Activated naive CD4-positive, alpha-beta T cell treated with anti-CD3 and anti-CD28 coated beads, Interleukin-2, amount 50 U/mL, for 24 hours (primary cell): ENCODE data around the gene ARAF.
A peak's percentile ranks its signal among the peaks of the same experiment; 100 is the strongest.
"Not testable (repeated sequence)": the region's sequence is repeated elsewhere in the genome, so short reads cannot be mapped to it uniquely, and the experiment has no call there.

Experiments used
- H3K27ac Mint-ChIP-seq: one replicate; pipeline ENCODE4 v1.8.0; 2021; ENCODE audit warnings: mild to moderate bottlenecking, mixed read lengths
- H3K27me3 Mint-ChIP-seq: one replicate; pipeline ENCODE4 v1.8.0; 2021; ENCODE audit warnings: mixed read lengths
- H3K36me3 Mint-ChIP-seq: one replicate; pipeline ENCODE4 v1.8.0; 2021; ENCODE audit warnings: mixed read lengths
- H3K4me1 Mint-ChIP-seq: one replicate; pipeline ENCODE4 v1.8.0; 2021; ENCODE audit warnings: mixed read lengths
- H3K4me3 Mint-ChIP-seq: one replicate; pipeline ENCODE4 v1.8.0; 2021; ENCODE audit warnings: mild to moderate bottlenecking, mixed read lengths
- H3K9me3 Mint-ChIP-seq: one replicate; pipeline ENCODE4 v1.8.0; 2021; ENCODE audit warnings: mixed read lengths

ARAF gene

GRCh38 chrX:47590984-47591383 lies 30.0 kb downstream of the ARAF start:
- Mint-ChIP-seq H3K27me3 (no peaks in the 10 kb centered on the region), H3K9me3 (no peaks in the 10 kb centered on the region), H3K27ac (no peak overlapping the region), H3K36me3 (no peaks in the 10 kb centered on the region), H3K4me1 (peaks cover 10% of the 10 kb centered on the region), H3K4me3 (no peak overlapping the region)

- Mint-ChIP-seq H3K27me3 (no peaks in the 10 kb centered on the region), H3K4me1 (peaks cover 21% of the 10 kb centered on the region), H3K36me3 (peaks cover 5% of the 10 kb centered on the region), H3K4me3 (no peak overlapping the region), H3K9me3 (no peaks in the 10 kb centered on the region), H3K27ac (no peak overlapping the region)
Measured at GRCh38 chrX:47593522-47593921, 32.5 kb downstream of the ARAF start.

GRCh38 chrX:47595716-47596251 lies 34.8 kb downstream of the ARAF start:
- no peak overlapping the region for H3K4me3 Mint-ChIP-seq
- H3K27me3 Mint-ChIP-seq, result no peaks in the 10 kb centered on the region
- H3K9me3 Mint-ChIP-seq, result no peaks in the 10 kb centered on the region
- H3K36me3 Mint-ChIP-seq, result peaks cover 5% of the 10 kb centered on the region
- H3K27ac Mint-ChIP-seq, result peak overlapping the region; percentile 77
- peaks cover 21% of the 10 kb centered on the region for H3K4me1 Mint-ChIP-seq

- Mint-ChIP-seq H3K27me3 (no peaks in the 10 kb centered on the region), H3K4me3 (no peak overlapping the region), H3K27ac (peak overlapping the region; percentile 77), H3K36me3 (peaks cover 5% of the 10 kb centered on the region), H3K9me3 (no peaks in the 10 kb centered on the region), H3K4me1 (peaks cover 21% of the 10 kb centered on the region)
Measured at GRCh38 chrX:47596256-47596655, 35.3 kb downstream of the ARAF start.

- Mint-ChIP-seq H3K36me3 (peaks cover 5% of the 10 kb centered on the region), H3K4me1 (peaks cover 21% of the 10 kb centered on the region), H3K27ac (peak overlapping the region; percentile 91), H3K27me3 (no peaks in the 10 kb centered on the region), H3K9me3 (no peaks in the 10 kb centered on the region), H3K4me3 (no peak overlapping the region)
Measured at GRCh38 chrX:47597222-47597621, 36.2 kb downstream of the ARAF start.

- H3K36me3 Mint-ChIP-seq, H3K27me3 Mint-ChIP-seq: not testable (repeated sequence)
Measured at GRCh38 chrX:47603125-47603524, 42.1 kb downstream of the ARAF start.

GRCh38 chrX:47605024-47605423 lies 44.0 kb downstream of the ARAF start:
- Mint-ChIP-seq H3K27me3 (no peaks in the 10 kb centered on the region), H3K4me3 (no peak overlapping the region), H3K27ac (no peak overlapping the region), H3K9me3 (no peaks in the 10 kb centered on the region), H3K4me1 (no peaks in the 10 kb centered on the region), H3K36me3 (no peaks in the 10 kb centered on the region)

More at GRCh38 chrX:47603125-47603524, 42.1 kb downstream of the ARAF start:
- not testable (repeated sequence) for H3K4me3 Mint-ChIP-seq, H3K9me3 Mint-ChIP-seq, H3K27ac Mint-ChIP-seq, H3K4me1 Mint-ChIP-seq

GRCh38 chrX:47607091-47607490 lies 46.1 kb downstream of the ARAF start:
- Mint-ChIP-seq H3K27me3 (no peaks in the 10 kb centered on the region), H3K4me1 (no peaks in the 10 kb centered on the region), H3K4me3 (no peak overlapping the region), H3K9me3 (no peaks in the 10 kb centered on the region), H3K36me3 (no peaks in the 10 kb centered on the region), H3K27ac (no peak overlapping the region)

GRCh38 chrX:47608130-47608810 lies 47.3 kb downstream of the ARAF start:
- Mint-ChIP-seq H3K27me3 (no peaks in the 10 kb centered on the region), H3K4me1 (no peaks in the 10 kb centered on the region), H3K9me3 (no peaks in the 10 kb centered on the region), H3K4me3 (no peak overlapping the region), H3K27ac (no peak overlapping the region), H3K36me3 (no peaks in the 10 kb centered on the region)

GRCh38 chrX:47610511-47610910 lies 49.5 kb downstream of the ARAF start:
- no peaks in the 10 kb centered on the region for H3K36me3 Mint-ChIP-seq
- no peaks in the 10 kb centered on the region for H3K4me1 Mint-ChIP-seq
- H3K27me3 Mint-ChIP-seq, result no peaks in the 10 kb centered on the region
- no peaks in the 10 kb centered on the region for H3K9me3 Mint-ChIP-seq
- no peak overlapping the region for H3K4me3 Mint-ChIP-seq
- no peak overlapping the region for H3K27ac Mint-ChIP-seq

GRCh38 chrX:47611489-47611888 lies 50.5 kb downstream of the ARAF start:
- Mint-ChIP-seq H3K9me3 (no peaks in the 10 kb centered on the region), H3K4me1 (no peaks in the 10 kb centered on the region), H3K36me3 (no peaks in the 10 kb centered on the region), H3K27ac (no peak overlapping the region), H3K4me3 (no peak overlapping the region), H3K27me3 (no peaks in the 10 kb centered on the region)

GRCh38 chrX:47611926-47612325 lies 50.9 kb downstream of the ARAF start:
- Mint-ChIP-seq H3K27ac (no peak overlapping the region), H3K36me3 (no peaks in the 10 kb centered on the region), H3K9me3 (no peaks in the 10 kb centered on the region), H3K4me3 (no peak overlapping the region), H3K27me3 (no peaks in the 10 kb centered on the region), H3K4me1 (no peaks in the 10 kb centered on the region)

GRCh38 chrX:47612418-47612817 lies 51.4 kb downstream of the ARAF start:
- Mint-ChIP-seq H3K4me1 (no peaks in the 10 kb centered on the region), H3K4me3 (no peak overlapping the region), H3K27ac (no peak overlapping the region)

GRCh38 chrX:47613082-47613481 lies 52.1 kb downstream of the ARAF start:
- Mint-ChIP-seq H3K27me3 (no peaks in the 10 kb centered on the region), H3K9me3 (no peaks in the 10 kb centered on the region), H3K4me3 (no peak overlapping the region)

More at GRCh38 chrX:47612418-47612817, 51.4 kb downstream of the ARAF start:
- Mint-ChIP-seq H3K27me3 (no peaks in the 10 kb centered on the region), H3K36me3 (no peaks in the 10 kb centered on the region), H3K9me3 (no peaks in the 10 kb centered on the region)

GRCh38 chrX:47614618-47615017 lies 53.6 kb downstream of the ARAF start:
- Mint-ChIP-seq H3K27ac (no peak overlapping the region), H3K9me3 (no peaks in the 10 kb centered on the region), H3K4me3 (no peak overlapping the region), H3K27me3 (no peaks in the 10 kb centered on the region), H3K36me3 (no peaks in the 10 kb centered on the region), H3K4me1 (peaks cover 5% of the 10 kb centered on the region)

More at GRCh38 chrX:47613082-47613481, 52.1 kb downstream of the ARAF start:
- Mint-ChIP-seq H3K27ac (no peak overlapping the region), H3K4me1 (no peaks in the 10 kb centered on the region), H3K36me3 (no peaks in the 10 kb centered on the region)

- H3K27ac Mint-ChIP-seq, result no peak overlapping the region
- no peaks in the 10 kb centered on the region for H3K36me3 Mint-ChIP-seq
- H3K4me1 Mint-ChIP-seq, result peaks cover 20% of the 10 kb centered on the region
- no peaks in the 10 kb centered on the region for H3K9me3 Mint-ChIP-seq
- peak overlapping the region; percentile 52 for H3K4me3 Mint-ChIP-seq
- H3K27me3 Mint-ChIP-seq, result no peaks in the 10 kb centered on the region
Measured at GRCh38 chrX:47618923-47619485, 58.0 kb downstream of the ARAF start.
